Neuronal stem cell (in vitro differentiated cells): Measurements from ENCODE around the gene GJB5.

Source experiments
- DNase-seq: peaks from one replicate; pipeline ENCODE4 v3.0.0-alpha.2; 2013; ENCODE audit warnings: low spot score
- H2AFZ ChIP-seq: one replicate; pipeline ENCODE4 v1.6.1; 2013; ENCODE audit warnings: mild to moderate bottlenecking, low read length, inconsistent platforms
- H2AK5ac ChIP-seq: 2 replicates; pipeline ENCODE4 v1.6.1; 2013; ENCODE audit warnings: low read depth, mild to moderate bottlenecking, inconsistent platforms, low read length, moderate library complexity, mixed read lengths
- H2BK120ac ChIP-seq: 2 replicates; pipeline ENCODE4 v1.6.1; 2013; ENCODE audit warnings: low read depth, mild to moderate bottlenecking, inconsistent platforms, low read length, moderate library complexity, mixed read lengths
- H2BK12ac ChIP-seq: one replicate; pipeline ENCODE4 v1.6.1; 2013; ENCODE audit warnings: low read length, inconsistent platforms
- H2BK15ac ChIP-seq: 2 replicates; pipeline ENCODE4 v1.6.1; 2013; ENCODE audit warnings: mild to moderate bottlenecking, low read length, inconsistent platforms, mixed read lengths
- H2BK5ac ChIP-seq: one replicate; pipeline ENCODE4 v1.6.1; 2013; ENCODE audit warnings: inconsistent platforms, mild to moderate bottlenecking, low read length, moderate library complexity
- H3K14ac ChIP-seq: one replicate; pipeline ENCODE4 v1.6.1; 2013; ENCODE audit warnings: low read length, inconsistent platforms
- H3K18ac ChIP-seq: 2 replicates; pipeline ENCODE4 v1.6.1; 2013; ENCODE audit warnings: low read length, inconsistent platforms
- H3K23ac ChIP-seq: 2 replicates; pipeline ENCODE4 v1.6.1; 2013; ENCODE audit warnings: low read depth, mild to moderate bottlenecking, mixed read lengths, low read length, inconsistent platforms; ENCODE audit not compliant: poor library complexity
- H3K27ac ChIP-seq: replicated peaks from 3 replicates; pipeline ENCODE4 v1.5.1; 2013; ENCODE audit warnings: low read length, inconsistent platforms
- H3K27me3 ChIP-seq, 3 experiments: 2 replicates each; pipeline ENCODE4 v1.6.1; 2013; ENCODE audit warnings: low read length in 3 of 3, mild to moderate bottlenecking in 2 of 3, inconsistent platforms in 1 of 3, low read depth in 1 of 3, mixed read lengths in 1 of 3, moderate library complexity in 1 of 3; ENCODE audit not compliant: control insufficient read depth in 3 of 3, insufficient read depth in 3 of 3
- H3K36me3 ChIP-seq, 2 donors: replicated peaks in 1 of 2; 2 replicates each; pipeline ENCODE4 v1.6.1; 2013; ENCODE audit warnings: low read length in 2 of 2; ENCODE audit not compliant: control insufficient read depth in 2 of 2, insufficient read depth in 2 of 2
- H3K4ac ChIP-seq: 2 replicates; pipeline ENCODE4 v1.6.1; 2013; ENCODE audit warnings: inconsistent platforms, mild to moderate bottlenecking, low read length, moderate library complexity
- H3K4me1 ChIP-seq, 2 donors: 1 replicate in 1 of 2; 2 replicates in 1 of 2; pipeline ENCODE4 v1.6.1; 2013; ENCODE audit warnings: low read length in 2 of 2, low read depth in 1 of 2; ENCODE audit not compliant: control insufficient read depth in 2 of 2, insufficient read depth in 1 of 2
- H3K4me2 ChIP-seq: one replicate; pipeline ENCODE4 v1.6.1; 2013; ENCODE audit warnings: mild to moderate bottlenecking, low read length, inconsistent platforms; ENCODE audit not compliant: insufficient read depth, poor library complexity, severe bottlenecking
- H3K4me3 ChIP-seq, 2 donors: 2 replicates each; pipeline ENCODE4 v1.5.1; 2013; ENCODE audit warnings: low read length in 2 of 2, mild to moderate bottlenecking in 2 of 2, inconsistent platforms in 1 of 2, moderate library complexity in 1 of 2
- H3K79me1 ChIP-seq: one replicate; pipeline ENCODE4 v1.6.1; 2013; ENCODE audit warnings: low read depth, mild to moderate bottlenecking, inconsistent platforms, low read length, moderate library complexity
- H3K9ac ChIP-seq: one replicate; pipeline ENCODE4 v1.6.1; 2013; ENCODE audit warnings: mild to moderate bottlenecking, low read depth, low read length, inconsistent platforms; ENCODE audit not compliant: poor library complexity
- H3K9me3 ChIP-seq, 2 donors: replicated peaks in 1 of 2; 2 replicates each; pipeline versions ENCODE3 to v1.6.1; 2013; ENCODE audit warnings: low read length in 2 of 2, mild to moderate bottlenecking in 2 of 2, inconsistent platforms in 1 of 2, low read depth in 1 of 2, mixed read lengths in 1 of 2, moderate library complexity in 1 of 2; ENCODE audit not compliant: control insufficient read depth in 2 of 2, insufficient read depth in 1 of 2
- H4K8ac ChIP-seq: one replicate; pipeline ENCODE4 v1.6.1; 2013; ENCODE audit warnings: low read depth, mild to moderate bottlenecking, inconsistent platforms, low read length, moderate library complexity
- H4K91ac ChIP-seq: one replicate; pipeline ENCODE4 v1.6.1; 2013; ENCODE audit warnings: low read length, low read depth, mild to moderate bottlenecking, inconsistent platforms; ENCODE audit not compliant: poor library complexity
- WGBS, 2 donors: extraction: QIAGEN DNeasy Blood & Tissue Kit; methylation state at CpG; one replicate each; pipeline ENCODE4 v1.1.7; 2013; ENCODE audit warnings: missing lambda C conversion rate in 2 of 2, mixed read lengths in 1 of 2; ENCODE audit not compliant: insufficient read length in 2 of 2, insufficient replicate concordance in 1 of 2; ENCODE audit errors: extremely low coverage in 2 of 2; 5-methylcytosine and 5-hydroxymethylcytosine counted together

The GJB5 gene

DNA sequence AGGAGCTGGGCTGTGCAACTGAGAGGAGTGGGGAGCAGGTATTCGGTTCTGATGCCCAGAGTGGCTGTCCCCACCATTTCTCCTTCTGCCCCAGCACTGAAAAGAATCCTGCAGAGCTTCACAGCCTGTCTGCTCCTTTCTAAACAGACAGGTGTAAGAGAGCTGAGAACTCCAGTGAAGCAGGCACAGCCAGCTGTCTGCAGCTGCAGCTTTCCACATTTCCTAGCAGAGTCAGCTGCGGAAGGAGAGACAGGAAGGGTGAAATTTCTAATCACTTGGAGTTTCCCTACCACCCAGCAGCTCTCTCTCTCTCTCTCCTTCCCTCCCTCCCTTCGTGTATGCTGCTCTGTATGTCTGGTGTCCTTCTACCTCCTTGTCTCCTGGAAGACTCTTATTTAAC lies 40.5 kb upstream of the GJB5 start:
- H2BK5ac ChIP-seq, result no peak overlapping the region
- H3K18ac ChIP-seq, result no peak overlapping the region
- H2AK5ac ChIP-seq, result no peak overlapping the region
- no peak overlapping the region for H2BK120ac ChIP-seq
- WGBS, 2 donors, result no CpG with 5 or more reads among the region's 3 CpGs
- H3K79me1 ChIP-seq, result no peaks in the 10 kb centered on the region
- no peak overlapping the region for H2BK15ac ChIP-seq
- no peak overlapping the region for H3K27ac ChIP-seq
- no peaks in the 10 kb centered on the region for H3K4me1 ChIP-seq
- H3K4me3 ChIP-seq, result no peak overlapping the region
- H3K14ac ChIP-seq, result no peak overlapping the region
- H3K9me3 ChIP-seq, result peaks cover 0 to 2% of the 10 kb centered on the region in 2 donors
- no peak overlapping the region for H3K4me2 ChIP-seq
- H3K27me3 ChIP-seq, result peaks cover 0 to 11% (median 0%) of the 10 kb centered on the region in 3 experiments
- H3K23ac ChIP-seq, result no peak overlapping the region
- no peak overlapping the region for H4K91ac ChIP-seq
- H2BK12ac ChIP-seq, result no peak overlapping the region
- H4K8ac ChIP-seq, result no peak overlapping the region
- no peaks in the 10 kb centered on the region for H3K36me3 ChIP-seq
- H2AFZ ChIP-seq, result no peak overlapping the region
- DNase-seq, result no peak
- H3K9ac ChIP-seq, result no peak overlapping the region
- H3K4ac ChIP-seq, result no peak overlapping the region

DNA sequence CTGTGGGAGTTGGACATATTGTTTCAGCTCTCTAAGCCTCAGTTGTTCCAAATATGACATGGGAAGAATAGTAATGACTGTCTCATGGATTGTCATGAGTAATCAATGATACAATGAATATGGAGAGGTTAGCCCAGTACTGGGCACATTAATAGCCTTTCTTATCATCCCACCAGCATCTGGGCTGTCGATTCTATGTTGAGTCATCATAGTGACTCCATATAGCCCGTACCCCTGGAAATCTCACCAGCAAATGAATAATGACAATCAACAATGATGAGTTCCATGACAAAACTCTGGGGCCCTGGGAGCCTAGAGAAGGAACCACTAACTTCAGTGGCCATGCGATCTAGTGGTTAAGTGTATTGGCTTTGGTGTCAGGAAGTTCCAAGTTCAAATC lies 39.7 kb upstream of the GJB5 start:
- Histone ChIP-seq H2BK12ac (no peak overlapping the region), H2AFZ (no peak overlapping the region), H3K27ac (no peak overlapping the region), H2BK120ac (no peak overlapping the region), H3K4me1 (no peaks in the 10 kb centered on the region), H2BK15ac (no peak overlapping the region), H3K18ac (no peak overlapping the region), H2BK5ac (no peak overlapping the region), H3K9me3 (peaks cover 0 to 2% of the 10 kb centered on the region in 2 donors), H3K27me3 (peaks cover 0 to 15% (median 0%) of the 10 kb centered on the region in 3 experiments), H4K8ac (no peak overlapping the region), H3K4me2 (no peak overlapping the region), H3K9ac (no peak overlapping the region), H2AK5ac (no peak overlapping the region), H3K4me3 (no peak overlapping the region), H3K14ac (no peak overlapping the region), H4K91ac (no peak overlapping the region), H3K23ac (no peak overlapping the region), H3K36me3 (no peaks in the 10 kb centered on the region), H3K79me1 (no peaks in the 10 kb centered on the region), H3K4ac (no peak overlapping the region)
- no CpG with 5 or more reads among the region's 3 CpGs for WGBS, 2 donors
- no peak for DNase-seq

DNA sequence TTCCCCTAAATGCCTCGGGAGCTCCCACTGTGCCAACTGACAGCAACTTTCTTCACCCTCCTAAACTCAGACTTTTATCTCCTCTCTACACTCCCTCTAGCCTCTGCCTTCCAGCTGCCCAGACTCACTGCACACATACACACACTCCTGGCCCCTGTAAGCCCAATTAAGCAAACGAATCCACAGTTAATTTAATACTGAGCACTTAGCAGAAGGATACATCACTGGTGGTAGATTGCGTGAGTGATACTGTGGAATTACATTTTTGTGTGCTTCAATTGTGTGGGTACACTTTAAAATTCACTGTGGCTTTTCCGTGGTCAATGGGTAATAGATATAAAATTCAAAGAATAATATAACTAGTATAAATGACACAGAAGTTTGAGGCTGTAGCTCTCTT lies 33.6 kb upstream of the GJB5 start:
- Histone ChIP-seq H4K8ac (no peak overlapping the region), H3K18ac (no peak overlapping the region), H3K27me3 (peaks cover 0 to 10% (median 0%) of the 10 kb centered on the region in 3 experiments), H3K4me3 (no peak overlapping the region), H2BK5ac (no peak overlapping the region), H3K9ac (no peak overlapping the region), H3K14ac (no peak overlapping the region), H2BK15ac (no peak overlapping the region), H3K4me2 (no peak overlapping the region), H3K27ac (no peak overlapping the region), H3K23ac (no peak overlapping the region), H3K36me3 (no peaks in the 10 kb centered on the region), H2AFZ (no peak overlapping the region), H4K91ac (no peak overlapping the region), H2AK5ac (no peak overlapping the region), H3K4ac (no peak overlapping the region), H3K4me1 (no peaks in the 10 kb centered on the region), H2BK120ac (no peak overlapping the region), H3K9me3 (peaks cover 0 to 2% of the 10 kb centered on the region in 2 donors), H3K79me1 (no peaks in the 10 kb centered on the region), H2BK12ac (no peak overlapping the region)
- no peak for DNase-seq
- whole genome bisulfite sequencing, 2 donors, result no CpG with 5 or more reads among the region's 4 CpGs

DNA sequence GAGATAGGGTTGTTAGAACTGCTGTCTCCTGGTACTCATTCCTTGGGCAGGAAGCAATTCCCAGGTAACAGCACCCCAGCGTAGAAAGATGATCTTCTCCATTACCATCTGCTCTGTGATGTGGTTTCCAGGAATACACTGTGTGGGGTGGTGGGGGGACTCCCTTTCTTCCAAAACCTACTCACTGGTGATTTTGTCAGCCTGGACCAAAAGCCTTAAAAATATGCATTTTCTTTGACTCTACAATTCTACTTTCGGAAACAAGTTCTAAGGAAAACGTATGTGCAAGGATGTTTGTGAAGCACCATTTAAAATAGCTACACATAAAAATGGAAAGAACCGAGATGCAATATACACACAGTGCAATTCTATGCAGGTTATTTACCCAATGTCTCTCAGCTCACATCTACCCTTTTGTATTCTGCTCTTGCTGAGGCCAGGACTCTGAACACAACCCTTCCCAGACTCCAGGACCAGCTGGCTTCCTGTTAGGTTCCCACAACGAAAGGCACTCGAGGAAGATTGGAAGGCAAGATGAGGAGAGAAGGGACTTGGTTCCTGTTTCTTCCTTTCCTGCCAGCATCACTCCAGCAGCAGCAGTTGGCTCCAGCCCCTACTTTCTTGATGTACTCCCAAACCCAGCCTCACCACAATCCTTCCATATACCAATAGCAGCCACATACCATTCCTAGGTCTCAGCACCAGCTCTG lies 33.0 kb upstream of the GJB5 start:
- Histone ChIP-seq H3K14ac (no peak overlapping the region), H3K18ac (no peak overlapping the region), H3K4ac (no peak overlapping the region), H3K36me3 (no peaks in the 10 kb centered on the region), H2BK15ac (no peak overlapping the region), H3K23ac (no peak overlapping the region), H2AK5ac (no peak overlapping the region), H3K27ac (no peak overlapping the region), H3K27me3 (peaks cover 0 to 10% (median 0%) of the 10 kb centered on the region in 3 experiments), H3K4me2 (no peak overlapping the region), H4K8ac (no peak overlapping the region), H3K9me3 (peaks cover 0 to 2% of the 10 kb centered on the region in 2 donors), H3K79me1 (no peaks in the 10 kb centered on the region), H3K4me1 (no peaks in the 10 kb centered on the region), H2BK120ac (no peak overlapping the region), H3K9ac (no peak overlapping the region), H2AFZ (no peak overlapping the region), H2BK5ac (no peak overlapping the region), H3K4me3 (no peak overlapping the region), H4K91ac (no peak overlapping the region), H2BK12ac (no peak overlapping the region)
- no CpG with 5 or more reads among the region's 6 CpGs for WGBS, 2 donors
- no peak for DNase-seq
